CD4-positive, alpha-beta T cell treated with Interleukin-4 for 4 hours (primary cell): ENCODE measurements around the gene RNASE1.
"Not testable (repeated sequence)": the region's sequence is repeated elsewhere in the genome, so short reads cannot be mapped to it uniquely, and the experiment has no call there.

Source experiments
- DNase-seq: peaks from one replicate; pipeline ENCODE4 v3.0.0-alpha.2; 2020

The RNASE1 gene

DNA sequence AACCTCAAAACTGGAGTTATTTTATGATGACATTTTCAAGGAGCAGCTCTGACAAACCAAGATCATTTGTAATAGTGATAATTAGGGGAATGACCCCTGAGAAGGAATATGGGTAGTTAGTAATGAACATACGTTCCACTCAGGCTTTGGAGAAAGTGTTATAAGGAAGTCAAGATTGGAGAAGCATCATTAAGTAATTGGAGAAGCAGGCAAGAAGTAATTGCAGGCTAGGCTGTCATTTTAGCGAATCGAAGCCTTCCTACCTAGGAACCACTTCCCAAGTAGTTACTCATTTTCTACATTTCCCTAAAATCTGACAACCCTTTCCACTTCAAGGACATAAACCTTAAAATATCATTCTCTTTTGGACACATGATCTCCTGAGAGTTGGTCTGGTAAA lies 33.2 kb downstream of the RNASE1 start:
- no peak for DNase-seq

DNA sequence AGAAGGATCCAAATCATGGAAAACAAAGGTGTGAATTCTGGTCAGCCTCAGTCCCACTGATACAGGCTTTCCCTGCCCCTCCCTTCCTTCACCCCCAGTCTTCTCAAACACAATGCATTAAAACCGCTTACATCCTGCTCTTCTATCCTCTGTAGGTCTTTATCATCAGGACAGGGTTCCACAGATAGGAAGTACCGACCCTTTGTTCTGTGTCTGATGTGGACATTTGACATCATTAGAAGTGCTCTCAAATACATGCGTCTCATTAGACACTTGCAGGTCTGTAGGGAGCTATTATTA lies 34.1 kb downstream of the RNASE1 start:
- no peak for DNase-seq

DNA sequence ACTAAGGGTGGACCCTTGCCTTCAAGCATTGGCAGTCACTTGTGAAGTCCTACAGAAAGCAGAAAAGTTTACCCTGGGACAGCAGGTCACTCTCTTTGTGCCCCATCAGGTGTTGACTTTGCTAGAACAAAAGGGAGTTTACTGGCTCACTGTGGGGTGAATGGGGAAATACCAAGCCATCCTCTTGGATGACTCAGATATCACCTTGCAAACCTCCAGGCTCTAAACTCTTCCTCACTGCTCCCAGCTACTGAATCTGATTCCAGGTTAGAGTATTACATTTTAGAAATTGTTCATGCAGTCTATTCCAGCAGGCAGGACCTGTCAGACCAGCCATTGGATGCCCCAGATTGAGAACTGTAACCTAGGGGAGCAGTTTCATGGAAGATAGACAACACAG lies 41.7 kb downstream of the RNASE1 start:
- DNase-seq, result no peak

DNA sequence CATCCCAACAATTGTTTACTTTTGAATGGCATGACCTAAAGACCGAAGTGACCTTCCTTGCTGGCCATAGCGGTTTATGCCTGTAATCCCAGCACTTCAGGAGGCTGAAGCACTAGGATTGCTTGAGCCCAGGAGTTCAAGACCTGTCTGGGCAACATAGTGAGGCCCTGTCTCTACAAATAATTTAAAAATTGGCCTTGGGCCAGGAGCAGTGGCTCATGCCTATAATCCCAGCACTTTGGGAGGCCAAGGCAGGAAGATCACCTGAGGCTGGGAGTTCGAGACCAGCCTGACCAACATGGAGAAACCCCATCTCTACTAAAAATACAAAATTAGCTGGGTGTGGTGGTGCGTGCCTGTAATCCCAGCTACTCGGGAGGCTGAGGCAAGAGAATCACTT lies 43.2 kb downstream of the RNASE1 start:
- not testable (repeated sequence) for DNase-seq

DNA sequence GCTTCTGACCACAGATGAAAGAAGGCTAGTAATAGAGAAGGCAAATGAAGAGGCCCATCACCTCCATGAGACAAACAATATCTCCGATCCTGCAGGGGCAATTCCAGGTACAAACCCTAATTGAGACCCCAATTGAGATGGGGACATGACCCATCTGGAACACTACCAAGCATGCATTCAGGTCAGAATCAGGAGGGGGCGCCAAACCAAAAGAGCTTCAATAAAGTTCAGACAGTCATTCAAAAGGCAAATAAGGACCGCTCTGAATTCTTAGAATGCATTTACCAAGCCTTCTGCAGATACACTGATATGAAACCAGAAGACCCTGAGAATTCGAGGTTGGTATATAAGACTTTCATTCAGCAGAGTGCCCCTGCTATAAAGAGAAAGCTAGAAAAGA lies 44.7 kb downstream of the RNASE1 start:
- peak; percentile 34 for DNase-seq

DNA sequence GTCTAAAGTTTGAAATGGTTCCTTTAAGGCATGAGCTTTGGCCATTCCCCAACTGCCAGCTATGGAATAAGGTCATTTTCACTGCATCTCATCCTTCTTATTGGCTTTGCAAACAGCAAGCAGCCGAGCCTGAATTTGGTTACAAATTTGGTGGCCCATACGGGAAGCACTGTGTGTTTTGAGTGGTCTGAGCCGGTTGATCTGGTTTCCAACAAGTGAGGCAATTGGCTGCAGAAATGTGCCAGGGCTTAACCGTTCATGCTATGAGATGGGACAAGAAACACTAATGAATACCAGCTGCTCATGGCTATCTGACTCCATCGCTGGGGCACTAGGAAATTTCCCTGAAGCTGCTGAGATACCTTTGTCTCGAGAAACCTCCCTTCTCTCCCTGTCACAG lies 47.6 kb downstream of the RNASE1 start:
- DNase-seq, result no peak

DNA sequence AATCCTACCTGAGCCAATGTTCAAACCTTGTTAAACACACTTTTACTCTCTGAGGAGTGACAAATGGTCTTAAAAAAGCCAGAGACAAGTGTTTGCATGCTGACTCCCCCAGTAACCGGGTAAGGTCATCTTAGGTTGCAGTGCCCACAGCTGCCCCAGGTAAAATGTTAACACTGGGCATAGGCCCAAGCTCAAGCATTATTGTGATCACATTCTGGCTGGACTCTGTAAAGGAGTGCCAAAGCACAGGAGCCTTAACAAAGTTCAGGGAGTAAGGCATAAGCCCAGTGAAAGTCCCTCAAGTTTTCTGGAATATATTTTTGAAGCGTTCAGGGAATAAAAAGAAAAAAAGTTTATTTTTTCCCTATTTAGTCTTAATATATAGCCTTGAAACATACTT lies 48.3 kb downstream of the RNASE1 start:
- no peak for DNase-seq

DNA sequence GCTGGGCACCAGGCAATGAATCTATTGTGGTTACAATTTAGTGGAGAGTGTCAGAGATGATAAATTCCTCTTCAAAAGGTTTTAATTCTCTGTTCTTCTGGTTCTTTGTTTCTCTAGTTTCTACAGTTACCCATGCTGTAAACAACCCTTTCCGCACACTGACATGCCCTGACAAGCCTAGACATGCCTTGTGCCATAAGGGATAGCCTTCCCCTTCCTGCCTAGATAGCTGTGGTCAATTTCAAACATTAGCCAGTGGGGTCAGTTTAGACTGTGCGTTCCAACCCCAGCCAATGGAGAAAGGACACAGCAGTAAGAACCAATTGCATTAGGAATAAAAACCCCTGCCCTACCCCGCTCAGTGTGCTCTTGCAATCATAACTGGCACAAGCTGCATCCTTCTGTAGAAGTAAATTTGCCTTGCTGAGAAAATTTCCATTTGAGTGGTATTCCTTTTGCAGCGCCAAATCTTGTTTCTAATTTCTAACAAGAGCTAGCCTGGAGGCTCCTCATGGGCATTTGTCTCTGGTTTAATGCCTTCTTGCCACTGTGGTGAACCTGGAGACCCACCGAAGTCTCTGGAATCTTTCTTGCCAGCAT lies 50.6 kb downstream of the RNASE1 start:
- no peak for DNase-seq
